ENCODE measurements around the gene DLGAP1.

GRCh38 chr18:3648641-3649040, 806.5 kb downstream of the DLGAP1 start:
- TF ChIP-seq, protein P1, sequence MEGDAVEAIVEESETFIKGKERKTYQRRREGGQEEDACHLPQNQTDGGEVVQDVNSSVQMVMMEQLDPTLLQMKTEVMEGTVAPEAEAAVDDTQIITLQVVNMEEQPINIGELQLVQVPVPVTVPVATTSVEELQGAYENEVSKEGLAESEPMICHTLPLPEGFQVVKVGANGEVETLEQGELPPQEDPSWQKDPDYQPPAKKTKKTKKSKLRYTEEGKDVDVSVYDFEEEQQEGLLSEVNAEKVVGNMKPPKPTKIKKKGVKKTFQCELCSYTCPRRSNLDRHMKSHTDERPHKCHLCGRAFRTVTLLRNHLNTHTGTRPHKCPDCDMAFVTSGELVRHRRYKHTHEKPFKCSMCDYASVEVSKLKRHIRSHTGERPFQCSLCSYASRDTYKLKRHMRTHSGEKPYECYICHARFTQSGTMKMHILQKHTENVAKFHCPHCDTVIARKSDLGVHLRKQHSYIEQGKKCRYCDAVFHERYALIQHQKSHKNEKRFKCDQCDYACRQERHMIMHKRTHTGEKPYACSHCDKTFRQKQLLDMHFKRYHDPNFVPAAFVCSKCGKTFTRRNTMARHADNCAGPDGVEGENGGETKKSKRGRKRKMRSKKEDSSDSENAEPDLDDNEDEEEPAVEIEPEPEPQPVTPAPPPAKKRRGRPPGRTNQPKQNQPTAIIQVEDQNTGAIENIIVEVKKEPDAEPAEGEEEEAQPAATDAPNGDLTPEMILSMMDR (IDR thresholded peaks at IDR 0.05; ENCODE audit: low read depth, low read length): no peak
- TF ChIP-seq EZH2phosphoT487 (IDR thresholded peaks at IDR 0.05; ENCODE audit: low read depth): no peak
